Renal cortex interstitium (tissue), 11 donors: Measurements from ENCODE around the gene STAT4. TPM values are rescaled to one million over a fixed set of nuclear protein-coding genes. Genes with fewer than 3 reads are reported as not detected.
A peak's percentile ranks its signal among the peaks of the same experiment; 100 is the strongest.

ENCODE experiments used
- DNase-seq, 11 donors: peaks; one replicate each; pipeline ENCODE4 v3.0.0-alpha.2; 2013; ENCODE audit warnings: low read depth in 9 of 11, low spot score in 4 of 11; ENCODE audit errors: extremely low read depth in 1 of 11
- polyA plus RNA-seq, 3 donors: library from polyadenylated mRNA; unstranded; fragments of 120-200 nt; gene quantifications; one replicate each; pipeline ENCODE4 v1.2.1, GENCODE V29; 2013; ENCODE audit not compliant: insufficient read length in 3 of 3

The STAT4 gene
- polyA plus RNA-seq, 3 donors = 7.6 to 11.5 (median 10.1) TPM

- DNase-seq = no peak
Observed at GRCh38 chr2:191030521-191031154, 120.2 kb downstream of the STAT4 start.

DNA sequence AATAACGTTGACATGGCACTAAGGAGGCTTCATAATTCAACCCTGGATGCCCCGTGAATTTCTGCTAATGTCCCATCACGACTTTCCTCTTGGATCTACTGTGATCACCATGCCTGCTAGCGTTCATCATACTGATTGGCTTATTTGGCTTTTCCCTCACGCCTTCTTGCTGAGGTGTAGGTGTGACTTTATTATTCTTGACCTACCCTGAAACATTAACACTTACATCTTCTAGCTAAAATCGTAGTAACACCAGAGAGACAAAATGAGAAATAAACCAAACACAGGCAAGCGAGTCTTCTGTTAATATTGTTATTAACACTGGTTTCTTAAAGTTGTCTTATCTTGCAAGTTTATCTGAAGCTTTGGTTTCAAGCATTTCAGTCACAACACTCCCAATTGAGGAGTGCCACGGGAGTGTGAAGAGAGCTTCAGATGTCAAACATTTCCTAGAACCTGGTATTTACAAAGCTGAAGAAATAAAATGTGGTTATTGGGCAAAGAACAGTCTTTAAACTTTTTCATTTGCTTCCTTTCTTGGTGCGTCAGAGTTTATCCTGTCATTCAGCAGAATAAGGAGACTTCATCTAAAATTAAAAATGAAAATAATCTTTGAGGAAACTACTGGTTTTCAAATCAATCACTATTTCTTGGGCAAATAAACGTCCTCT lies 121.4 kb downstream of the STAT4 start:
- DNase-seq = no peak

DNA sequence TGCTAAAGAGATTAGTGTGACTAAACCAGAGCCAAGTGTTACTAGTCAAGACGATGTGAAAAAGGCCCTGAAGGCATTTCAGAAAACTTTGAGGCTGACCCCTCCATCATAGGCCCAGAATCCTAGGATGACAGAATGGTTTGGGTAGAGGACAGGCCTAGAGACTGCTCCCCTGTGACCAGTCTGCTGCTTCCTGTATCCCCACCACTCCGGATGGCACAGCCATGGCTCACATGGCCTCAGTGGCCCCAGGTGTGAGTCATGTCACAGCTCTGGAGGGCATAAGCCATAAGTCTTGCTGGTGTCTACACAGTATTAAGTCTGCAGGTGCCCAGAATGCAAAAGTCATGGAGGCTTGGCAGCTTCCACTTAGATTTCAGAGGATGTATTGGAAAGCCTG lies 124.4 kb downstream of the STAT4 start:
- DNase-seq = no peak

DNA sequence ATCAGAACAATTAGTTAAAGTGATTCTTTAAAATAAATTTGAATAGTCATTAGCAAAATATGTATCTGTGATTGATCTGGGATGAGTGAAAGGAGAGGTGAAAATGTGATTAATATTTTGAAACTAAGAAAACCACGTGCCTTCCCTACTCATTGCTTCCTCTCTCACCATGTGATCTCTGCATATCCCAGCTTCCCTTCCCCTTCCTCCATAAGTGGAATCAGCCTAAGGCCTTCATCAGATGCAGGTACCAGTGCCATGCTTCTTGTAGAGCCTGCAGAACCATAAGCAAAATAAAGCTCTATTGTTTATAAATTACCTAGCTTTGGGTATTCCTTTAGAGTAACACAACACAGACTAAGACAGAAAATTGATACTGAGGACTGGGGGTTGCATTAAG lies 125.7 kb downstream of the STAT4 start:
- DNase-seq = no peak

DNA sequence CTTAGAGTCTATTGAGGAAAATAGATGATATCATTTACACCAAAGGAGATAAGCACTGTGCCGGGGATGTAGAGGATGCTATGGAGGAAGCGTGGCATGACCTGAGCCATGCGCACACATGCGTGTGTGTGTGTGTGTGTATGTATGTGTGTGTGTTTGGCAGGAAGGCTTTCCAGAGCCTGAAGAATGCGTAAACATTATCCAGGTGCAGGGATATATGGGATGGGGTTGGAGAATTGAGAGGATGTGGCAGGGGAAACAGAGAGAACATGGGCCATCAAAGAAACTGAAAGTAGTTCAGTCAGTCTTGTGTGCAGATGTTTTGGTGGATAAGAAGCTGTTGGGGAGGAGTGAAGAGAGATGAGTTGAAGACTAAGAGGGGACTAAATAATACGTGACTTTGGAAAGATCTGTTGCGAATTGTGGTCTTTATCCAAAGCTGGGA lies 127.5 kb downstream of the STAT4 start:
- no peak for DNase-seq

DNA sequence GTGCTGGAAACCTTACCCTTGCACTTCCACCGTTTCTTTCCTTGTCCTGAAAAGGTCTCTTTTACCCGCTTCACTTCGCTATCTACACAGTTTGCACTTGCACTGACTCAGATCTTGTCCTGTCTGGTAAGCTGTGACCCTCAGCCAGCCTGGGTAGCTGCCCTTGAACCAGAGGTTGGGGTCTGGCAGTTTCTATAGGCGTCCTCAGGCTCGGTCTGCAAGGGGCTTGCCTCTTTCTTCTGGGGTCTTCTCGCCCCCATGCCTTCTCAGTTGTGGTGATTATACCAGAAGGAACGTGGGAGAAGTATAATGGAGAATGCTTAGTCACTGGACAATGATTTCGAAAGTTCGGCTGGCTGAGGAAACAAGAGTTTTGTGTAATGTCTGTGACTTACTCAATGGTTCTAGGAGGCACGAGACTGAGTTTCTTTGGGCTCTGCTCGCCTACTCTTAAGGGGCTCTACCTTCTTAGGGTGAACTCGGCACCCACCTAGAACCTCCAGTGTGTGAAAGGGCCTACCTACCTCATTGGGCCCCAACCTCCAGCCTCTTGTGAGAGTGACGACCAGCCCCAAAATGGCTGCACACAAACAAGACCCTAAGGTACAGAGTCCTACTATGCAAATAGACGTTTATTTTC lies 129.9 kb downstream of the STAT4 start:
- DNase-seq = no peak

GRCh38 chr2:191020221-191020741 lies 130.5 kb downstream of the STAT4 start:
- DNase-seq = peak; percentile 88 to 96 (median 95)

- no peak for DNase-seq
Observed at GRCh38 chr2:191019376-191019775, 131.4 kb downstream of the STAT4 start.

DNA sequence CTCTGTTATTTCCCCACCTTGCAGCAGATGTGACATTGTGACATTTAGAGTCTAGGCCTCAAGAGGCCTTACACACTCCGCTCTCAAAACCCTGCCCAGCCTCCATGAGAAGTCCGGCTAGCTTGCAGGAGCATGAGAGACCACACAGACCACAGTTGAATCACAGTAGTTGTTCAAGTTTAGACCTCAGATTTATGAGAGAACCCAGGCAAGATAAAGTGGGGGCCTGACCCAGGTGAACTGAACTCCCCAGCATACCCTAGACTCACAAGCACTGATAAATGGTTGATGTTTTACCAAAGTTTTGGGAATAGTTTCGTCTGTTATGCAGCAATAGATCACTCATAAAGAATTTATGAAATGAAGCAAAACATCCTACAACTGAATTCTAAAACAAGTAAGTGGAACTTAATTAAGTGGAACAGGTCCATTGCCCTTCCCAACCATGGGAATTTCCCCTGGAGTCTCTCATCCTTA lies 132.1 kb downstream of the STAT4 start:
- DNase-seq = no peak

- no peak for DNase-seq
Observed at GRCh38 chr2:191018048-191018447, 132.7 kb downstream of the STAT4 start.

GRCh38 chr2:191015831-191016230 lies 135.0 kb downstream of the STAT4 start:
- DNase-seq = no peak

DNA sequence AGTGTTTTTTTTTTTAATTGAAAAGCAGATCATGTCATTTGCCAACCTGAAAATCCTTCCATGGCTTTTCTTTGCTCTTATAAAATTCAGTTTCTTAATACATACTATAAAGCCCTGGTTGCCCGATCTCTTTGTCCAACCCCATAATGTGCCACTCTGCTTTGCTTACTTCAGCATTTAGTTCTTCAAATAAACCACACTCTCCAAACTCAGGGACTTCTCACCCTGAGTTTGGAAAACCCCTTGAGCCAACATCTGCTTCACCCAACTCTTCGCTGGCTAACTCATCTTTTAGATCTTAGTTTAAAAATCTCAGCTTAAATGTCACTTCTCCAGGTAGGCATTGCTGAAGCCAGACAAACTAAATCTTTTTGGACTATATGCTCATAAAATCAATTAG lies 135.6 kb downstream of the STAT4 start:
- DNase-seq = no peak

DNA sequence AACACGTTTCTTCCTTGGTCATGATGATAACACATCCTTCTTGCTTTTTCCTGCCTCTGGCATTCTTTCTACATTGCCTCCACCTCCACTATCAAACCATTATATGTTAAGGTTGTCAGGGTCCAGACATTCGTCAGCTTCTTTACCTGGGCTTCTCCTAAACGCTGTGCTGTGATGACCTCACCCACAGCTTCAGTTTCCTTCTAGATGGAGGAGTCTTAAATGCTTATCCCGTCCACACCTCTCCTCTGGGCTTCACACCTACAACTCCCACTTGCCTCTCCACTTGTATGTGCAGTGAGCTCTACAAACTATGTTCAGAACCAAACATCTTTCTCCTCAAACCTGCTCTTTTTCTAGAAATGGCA lies 136.2 kb downstream of the STAT4 start:
- DNase-seq = no peak

- DNase-seq = peak; percentile 74 to 92 (median 90)
Observed at GRCh38 chr2:191013932-191014652, 136.7 kb downstream of the STAT4 start, which contains the start of gene STAT1. TSS of gene STAT1 (minus strand) at chr2:191014171. CDS start at chr2:191010003, 4,168 bp downstream.

DNA sequence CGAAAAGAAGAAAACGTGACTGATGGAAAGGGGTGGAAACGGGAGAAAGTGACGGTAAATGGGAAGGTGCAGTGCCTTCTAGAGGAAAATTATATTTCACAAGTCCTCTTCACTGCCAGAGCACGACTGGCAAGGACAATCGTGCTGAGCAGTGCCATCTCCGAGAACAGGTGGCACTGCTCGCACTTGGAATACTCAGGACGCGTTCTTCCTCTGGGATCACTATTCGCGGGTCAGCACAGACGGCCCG lies 137.2 kb downstream of the STAT4 start:
- peak in 1 of 11 donors; percentile 42 for DNase-seq

DNA sequence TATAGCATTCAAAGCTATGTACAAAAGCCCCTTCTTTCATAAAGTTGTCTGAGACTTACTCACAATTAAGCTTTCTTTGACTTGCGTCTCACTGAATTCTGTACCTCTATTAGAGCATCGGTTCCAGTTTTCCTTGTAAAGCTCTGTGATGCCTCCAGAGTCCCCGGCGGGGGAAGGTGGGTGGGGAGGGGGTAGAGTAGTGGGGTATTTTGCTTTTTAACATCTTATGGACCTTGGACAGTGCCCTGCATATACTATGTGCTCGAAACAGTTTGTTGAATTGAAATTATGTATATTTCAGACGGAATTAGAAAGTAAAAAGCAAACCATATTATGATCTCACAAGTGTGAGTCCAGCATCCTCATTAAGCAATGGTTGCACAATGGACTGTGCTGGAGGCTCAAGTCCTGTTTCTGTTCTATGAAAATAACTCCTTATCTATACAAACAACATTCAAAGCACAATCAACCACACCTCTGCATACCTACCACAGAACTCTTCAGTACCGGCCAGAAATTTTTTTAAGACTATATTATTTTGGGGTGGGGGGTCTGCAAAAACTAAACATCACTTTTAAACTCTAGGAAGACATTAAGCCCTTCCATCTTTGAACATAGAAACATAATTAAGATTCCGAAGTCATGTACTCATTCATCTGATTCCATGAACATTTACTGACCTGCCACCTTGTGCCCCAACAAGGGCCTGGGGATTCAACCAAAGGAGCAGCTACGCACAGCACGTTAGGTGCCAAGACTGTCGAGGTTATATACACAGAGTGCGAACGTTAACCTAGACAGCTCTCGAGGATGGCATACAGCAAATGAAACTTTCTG lies 137.7 kb downstream of the STAT4 start:
- DNase-seq = no peak

GRCh38 chr2:191012346-191012745 lies 138.4 kb downstream of the STAT4 start:
- DNase-seq = no peak

- DNase-seq = no peak
Observed at GRCh38 chr2:191010887-191011885, 139.6 kb downstream of the STAT4 start.
